WTC11 (cell line): Measurements from ENCODE around the gene MLC1.

ENCODE experiments used
- ATF1 ChIP-seq: sonication (generic); formaldehyde crosslinking; IDR thresholded peaks from 2 replicates; pipeline ENCODE4 v1.8.1; 2023; ENCODE audit warnings: mild to moderate bottlenecking, moderate library complexity, missing genetic modification reagents
- CREB1 ChIP-seq: sonication (generic); formaldehyde crosslinking; IDR thresholded peaks from 2 replicates; pipeline ENCODE4 v1.8.0; 2023; ENCODE audit warnings: mild to moderate bottlenecking, missing genetic modification reagents
- CTCF ChIP-seq: fragments of 200-600 bp; IDR thresholded peaks from 2 replicates; pipeline ENCODE4 v1.8.0; 2022; ENCODE audit warnings: antibody characterized with exemption
- E2F5 ChIP-seq: sonication (generic); formaldehyde crosslinking; IDR thresholded peaks from 2 replicates; pipeline ENCODE4 v1.8.1; 2022; ENCODE audit warnings: mild to moderate bottlenecking, moderate library complexity, missing genetic modification reagents
- ZNF121 ChIP-seq: sonication (generic); formaldehyde crosslinking; IDR thresholded peaks from 2 replicates; pipeline ENCODE4 v1.8.0; 2023; ENCODE audit warnings: missing genetic modification reagents

GRCh38 chr22:50060441-50061140 is 24.6 kb downstream of the MLC1 start:
- TF ChIP-seq CTCF (no peak), ZNF121 (CRISPR knock-in tag) (no peak), E2F5 (CRISPR knock-in tag) (no peak), CREB1 (CRISPR knock-in tag) (no peak), ATF1 (CRISPR knock-in tag) (no peak)
